Measurements from ENCODE around the gene KIF26B.

- TF ChIP-seq CTCF (IDR thresholded peaks at IDR 0.05 in 2 of 3, conservative IDR thresholded peaks at IDR 0.05 in 1 of 3; ENCODE audit: control insufficient read depth in 2 of 3, extremely low read depth in 1 of 3, insufficient read depth in 1 of 3, low read depth in 3 of 3, low read length in 3 of 3) (peak in 2 of 3 experiments; percentile 7 to 19; a peak in 2 of 6 replicates), RAD21 (IDR thresholded peaks at IDR 0.05; ENCODE audit: insufficient read depth, low read depth, low read length) (no peak), HDGF (IDR thresholded peaks at IDR 0.05) (no peak), TARDBP (IDR thresholded peaks at IDR 0.05; ENCODE audit: borderline replicate concordance) (no peak), TCF7 (IDR thresholded peaks at IDR 0.05; ENCODE audit: borderline replicate concordance) (no peak)
Observed at GRCh38 chr1:245493029-245493428, 338.2 kb downstream of the KIF26B start.
